ENCODE data around the gene RERGL. TPM values are rescaled to one million over a fixed set of nuclear protein-coding genes. Genes with fewer than 3 reads are reported as not detected.
"Not testable (repeated sequence)": the region's sequence is repeated elsewhere in the genome, so short reads cannot be mapped to it uniquely, and the experiment has no call there.

RERGL gene
- total RNA-seq, 1 donor: not detected

DNA sequence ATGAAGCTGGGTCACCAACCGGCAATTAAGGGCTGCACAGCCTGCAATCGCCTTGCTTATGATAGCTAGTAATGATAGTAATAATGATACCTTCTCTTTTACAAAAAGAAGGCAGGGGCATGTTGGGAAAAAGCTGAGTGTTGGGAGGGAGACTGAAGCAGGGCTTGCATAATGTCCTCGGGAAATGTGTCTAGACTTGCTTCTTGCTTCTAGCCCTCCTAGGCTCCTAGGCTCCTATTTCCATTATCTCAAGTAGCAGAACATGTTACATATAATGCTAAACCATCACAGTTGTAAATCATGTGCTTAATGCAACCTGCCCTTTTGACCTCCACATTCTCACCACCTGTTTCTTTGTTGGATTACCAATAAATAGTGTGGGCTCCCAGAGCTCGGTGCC, 18.7 kb downstream of the RERGL start:
- DNase-seq (ENCODE audit: low read depth): no peak
- H3K4me3 ChIP-seq (ENCODE audit: low read depth, low read length): no peak overlapping the region
- TF ChIP-seq, protein P1, sequence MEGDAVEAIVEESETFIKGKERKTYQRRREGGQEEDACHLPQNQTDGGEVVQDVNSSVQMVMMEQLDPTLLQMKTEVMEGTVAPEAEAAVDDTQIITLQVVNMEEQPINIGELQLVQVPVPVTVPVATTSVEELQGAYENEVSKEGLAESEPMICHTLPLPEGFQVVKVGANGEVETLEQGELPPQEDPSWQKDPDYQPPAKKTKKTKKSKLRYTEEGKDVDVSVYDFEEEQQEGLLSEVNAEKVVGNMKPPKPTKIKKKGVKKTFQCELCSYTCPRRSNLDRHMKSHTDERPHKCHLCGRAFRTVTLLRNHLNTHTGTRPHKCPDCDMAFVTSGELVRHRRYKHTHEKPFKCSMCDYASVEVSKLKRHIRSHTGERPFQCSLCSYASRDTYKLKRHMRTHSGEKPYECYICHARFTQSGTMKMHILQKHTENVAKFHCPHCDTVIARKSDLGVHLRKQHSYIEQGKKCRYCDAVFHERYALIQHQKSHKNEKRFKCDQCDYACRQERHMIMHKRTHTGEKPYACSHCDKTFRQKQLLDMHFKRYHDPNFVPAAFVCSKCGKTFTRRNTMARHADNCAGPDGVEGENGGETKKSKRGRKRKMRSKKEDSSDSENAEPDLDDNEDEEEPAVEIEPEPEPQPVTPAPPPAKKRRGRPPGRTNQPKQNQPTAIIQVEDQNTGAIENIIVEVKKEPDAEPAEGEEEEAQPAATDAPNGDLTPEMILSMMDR (IDR thresholded peaks at IDR 0.05; ENCODE audit: insufficient read depth, low read depth, low read length): no peak

DNA sequence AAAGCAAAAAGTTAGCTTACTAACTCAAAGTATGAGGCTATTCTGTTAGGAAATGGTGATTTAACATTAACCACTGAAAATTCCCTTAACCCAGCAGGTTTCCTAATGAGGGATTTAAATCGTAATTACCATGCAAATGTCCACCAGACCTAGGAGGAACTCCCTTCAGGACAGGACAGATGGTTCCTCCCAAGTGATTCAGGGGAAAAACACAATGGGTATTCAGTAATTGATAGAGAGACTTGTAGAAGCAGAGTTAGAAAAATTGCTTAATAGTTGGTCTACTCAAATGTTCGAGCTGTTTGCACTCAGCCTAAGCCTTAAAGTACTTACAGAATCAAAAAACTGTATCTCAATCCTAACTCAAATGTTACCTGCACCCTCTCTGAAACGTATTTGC, 21.6 kb downstream of the RERGL start:
- TF ChIP-seq, protein P1 (IDR thresholded peaks at IDR 0.05; ENCODE audit: insufficient read depth, low read depth, low read length): no peak
- no peak for DNase-seq (ENCODE audit: low read depth)
- no peak overlapping the region for H3K4me3 ChIP-seq (ENCODE audit: low read depth, low read length)

DNA sequence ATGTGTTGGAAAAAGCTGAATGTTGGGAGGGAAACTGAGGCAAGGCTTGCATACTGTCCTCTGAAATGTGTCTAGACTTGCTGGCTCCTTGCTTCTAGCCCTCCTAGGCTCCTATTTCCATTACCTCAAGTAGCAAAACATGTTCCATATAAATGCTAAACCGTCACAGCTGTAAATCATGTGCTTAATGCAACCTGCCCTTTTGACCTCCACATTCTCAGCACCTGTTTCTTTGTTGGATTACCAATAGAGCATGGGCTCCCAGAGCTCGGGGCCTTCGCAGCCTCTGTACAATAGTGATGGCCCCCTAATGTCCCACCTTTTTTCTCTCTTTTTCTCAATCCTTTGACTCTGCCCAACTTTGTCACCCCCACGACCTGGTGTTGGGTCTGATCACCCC, 23.3 kb downstream of the RERGL start:
- TF ChIP-seq, protein P1 (IDR thresholded peaks at IDR 0.05; ENCODE audit: insufficient read depth, low read depth, low read length): no peak
- no peak overlapping the region for H3K4me3 ChIP-seq (ENCODE audit: low read depth, low read length)
- no peak for DNase-seq (ENCODE audit: low read depth)

DNA sequence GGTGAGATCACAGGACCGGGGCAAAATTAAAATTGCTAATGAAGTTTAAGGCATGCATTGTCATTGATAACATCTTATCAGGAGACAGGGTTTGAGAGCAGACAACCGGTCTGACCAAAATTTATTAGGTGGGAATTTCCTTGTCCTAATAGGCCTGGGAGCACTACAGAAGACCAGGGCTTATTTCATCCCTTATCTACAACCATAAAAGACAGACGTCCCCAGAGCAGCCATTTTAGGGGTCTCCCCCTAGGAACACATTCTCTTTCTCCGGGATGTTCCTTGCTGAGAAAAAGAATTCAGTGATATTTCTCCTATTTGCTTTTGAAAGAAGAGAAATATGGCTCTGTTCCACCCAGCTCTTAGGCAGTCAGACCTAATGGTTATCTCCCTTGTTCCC, 27.1 kb downstream of the RERGL start:
- not testable (repeated sequence) for DNase-seq (ENCODE audit: low read depth); H3K4me3 ChIP-seq (ENCODE audit: low read depth, low read length)

DNA sequence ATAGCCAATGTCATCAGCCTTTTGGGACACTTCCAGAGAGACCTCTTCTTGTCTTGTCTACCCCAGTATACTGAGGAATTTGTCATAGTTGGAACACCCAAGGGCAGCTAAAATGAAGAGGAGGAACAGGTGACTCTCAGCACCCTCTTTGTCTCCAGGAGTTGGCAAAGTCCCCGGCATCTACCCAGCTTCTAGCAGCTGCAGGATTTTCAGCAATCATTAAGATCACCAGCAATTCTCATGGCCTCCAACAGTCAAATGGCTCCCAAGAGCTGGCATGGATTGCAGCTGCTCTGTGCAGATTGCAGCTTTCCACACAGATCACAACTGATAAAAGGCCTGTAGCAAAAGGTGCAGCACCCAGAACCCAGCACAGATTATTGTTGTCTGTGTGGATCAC, 32.9 kb downstream of the RERGL start:
- TF ChIP-seq, protein P1 (IDR thresholded peaks at IDR 0.05; ENCODE audit: insufficient read depth, low read depth, low read length): no peak

DNA sequence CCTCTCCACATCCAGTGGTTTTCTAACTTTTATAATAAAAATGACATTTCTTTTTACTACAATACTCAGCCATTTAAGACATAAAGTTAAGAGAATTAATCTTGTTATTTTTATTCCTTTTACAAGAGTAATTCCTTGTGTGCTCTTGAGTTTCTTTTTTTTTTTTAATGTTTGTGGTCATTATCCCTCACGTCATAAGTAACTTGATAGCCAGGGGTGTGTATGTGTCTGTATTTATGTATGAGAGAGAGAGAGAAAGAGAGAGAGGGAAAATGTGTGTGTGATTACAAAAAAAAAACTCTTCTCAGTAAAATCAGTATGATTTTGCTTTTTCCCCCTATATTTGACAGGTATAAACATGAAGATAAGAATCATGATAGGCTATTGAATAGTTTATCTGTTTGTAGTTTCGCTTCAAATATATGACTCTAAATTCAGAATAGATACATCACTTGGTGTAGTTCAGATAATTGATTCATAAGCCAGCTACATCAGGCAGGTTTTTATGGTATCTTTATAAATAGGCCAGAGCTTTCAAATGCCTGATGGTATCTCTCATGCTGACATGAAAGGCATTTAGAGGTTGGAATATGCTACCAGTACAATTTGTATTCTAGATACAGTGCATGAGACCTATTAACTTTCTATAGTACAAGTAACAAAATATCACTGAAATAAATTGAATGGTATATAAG, 34.9 kb downstream of the RERGL start:
- DNase-seq (ENCODE audit: low read depth): no peak
- TF ChIP-seq, protein P1 (IDR thresholded peaks at IDR 0.05; ENCODE audit: insufficient read depth, low read depth, low read length): no peak
- no peak overlapping the region for H3K4me3 ChIP-seq (ENCODE audit: low read depth, low read length)

More for the DNA sequence above, 32.9 kb downstream of the RERGL start:
- no peak overlapping the region for H3K4me3 ChIP-seq (ENCODE audit: low read depth, low read length)
- no peak for DNase-seq (ENCODE audit: low read depth)

DNA sequence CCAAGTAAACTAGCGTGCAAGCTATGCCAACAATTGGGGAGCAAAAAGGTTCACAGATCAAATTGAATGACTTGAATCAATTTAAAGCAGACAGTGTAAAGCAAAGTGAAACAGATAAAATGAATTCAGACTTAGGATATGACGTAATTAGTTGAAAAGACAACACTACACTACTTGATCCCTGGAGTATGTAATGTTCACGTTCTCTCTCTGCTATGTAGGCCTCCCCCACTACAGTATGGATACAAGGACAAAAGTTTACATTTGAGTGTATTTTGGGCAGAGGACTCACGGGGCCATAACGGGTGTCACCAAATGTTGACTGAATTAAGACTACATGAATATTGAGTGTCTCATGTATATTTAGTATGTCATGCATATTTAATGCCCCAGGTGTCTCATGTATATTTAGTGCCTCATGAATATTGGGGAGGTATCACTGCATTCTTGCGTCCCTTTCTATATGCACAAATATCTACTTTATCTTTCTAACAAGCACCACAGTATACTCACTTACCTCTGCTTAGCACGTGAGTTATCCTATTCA, 44.5 kb downstream of the RERGL start:
- no peak overlapping the region for H3K4me3 ChIP-seq (ENCODE audit: low read depth, low read length)
- TF ChIP-seq, protein P1 (IDR thresholded peaks at IDR 0.05; ENCODE audit: insufficient read depth, low read depth, low read length): no peak
- no peak for DNase-seq (ENCODE audit: low read depth)

DNA sequence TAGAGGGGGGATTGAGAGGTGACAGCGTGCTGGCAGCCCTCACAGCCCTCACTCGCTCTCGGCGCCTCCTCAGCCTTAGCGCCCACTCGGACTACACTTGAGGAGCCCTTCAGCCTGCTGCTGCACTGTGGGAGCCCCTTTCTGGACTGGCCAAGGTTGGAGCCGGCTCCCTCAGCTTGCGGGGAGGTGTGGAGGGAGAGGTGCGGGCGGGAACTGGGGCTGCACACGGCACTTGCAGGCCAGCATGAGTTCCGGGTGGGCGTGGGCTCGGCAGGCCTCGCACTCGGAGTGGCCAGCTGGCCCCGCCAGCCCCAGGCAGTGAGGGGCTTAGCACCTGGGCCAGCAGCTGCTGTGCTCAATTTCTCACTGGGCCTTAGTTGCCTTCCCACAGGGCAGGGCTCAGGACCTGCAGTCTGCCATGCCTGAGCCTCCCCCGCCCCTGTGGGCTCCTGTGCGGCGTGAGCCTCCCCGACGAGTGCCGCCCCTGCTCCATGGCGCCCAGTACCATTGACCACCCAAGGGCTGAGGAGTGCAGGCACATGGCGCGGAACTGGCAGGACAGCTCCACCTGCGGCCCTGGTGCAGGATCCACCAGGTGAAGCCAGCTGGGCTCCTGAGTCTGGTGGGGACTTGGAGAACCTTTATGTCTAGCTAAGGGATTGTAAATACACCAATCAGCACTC, 49.8 kb downstream of the RERGL start:
- H3K4me3 ChIP-seq (ENCODE audit: low read depth, low read length): not testable (repeated sequence)

More for the DNA sequence above, 49.8 kb downstream of the RERGL start:
- DNase-seq (ENCODE audit: low read depth): not testable (repeated sequence)

All from fibroblast of villous mesenchyme (primary cell).